Measurements from ENCODE around the gene KDR.

KDR gene

DNA sequence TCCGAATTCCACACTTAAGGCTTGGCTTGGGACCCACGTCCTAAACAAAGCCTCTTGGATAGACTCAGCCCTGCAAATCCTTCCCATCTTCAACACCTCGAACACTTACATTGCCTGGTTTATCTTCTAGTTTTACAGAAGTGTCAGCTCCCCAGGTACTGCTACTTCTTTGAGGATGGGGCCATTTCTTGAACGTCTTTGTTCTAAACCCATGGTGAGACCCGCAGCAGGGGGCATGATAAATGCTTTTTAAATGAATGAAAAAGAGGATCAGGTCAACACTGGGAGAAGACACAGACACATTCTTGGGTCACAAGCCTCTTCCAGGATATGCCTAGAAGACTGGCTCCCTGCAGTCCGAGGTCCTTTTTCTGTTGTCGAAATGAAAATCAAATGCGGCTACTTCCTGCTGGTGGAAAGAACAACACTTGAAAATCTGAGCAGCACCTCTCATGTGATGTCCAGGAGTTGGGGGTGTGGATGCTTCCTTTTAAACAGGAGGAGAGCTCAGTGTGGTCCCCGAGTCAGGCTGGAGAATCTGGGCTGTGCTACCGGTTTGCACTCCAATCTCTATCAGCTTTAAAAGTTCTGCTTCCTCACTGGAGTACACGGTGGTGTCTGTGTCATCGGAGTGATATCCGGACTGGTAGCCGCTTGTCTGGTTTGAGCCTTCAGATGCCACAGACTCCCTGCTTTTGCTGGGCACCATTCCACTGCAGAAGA, 45.8 kb downstream of the KDR start:
- TF ChIP-seq ZNF274 (IDR thresholded peaks at IDR 0.05; ENCODE audit: low read depth, low read length): no peak
- H3K4me3 ChIP-seq (ENCODE audit: low read length): no peak overlapping the region

DNA sequence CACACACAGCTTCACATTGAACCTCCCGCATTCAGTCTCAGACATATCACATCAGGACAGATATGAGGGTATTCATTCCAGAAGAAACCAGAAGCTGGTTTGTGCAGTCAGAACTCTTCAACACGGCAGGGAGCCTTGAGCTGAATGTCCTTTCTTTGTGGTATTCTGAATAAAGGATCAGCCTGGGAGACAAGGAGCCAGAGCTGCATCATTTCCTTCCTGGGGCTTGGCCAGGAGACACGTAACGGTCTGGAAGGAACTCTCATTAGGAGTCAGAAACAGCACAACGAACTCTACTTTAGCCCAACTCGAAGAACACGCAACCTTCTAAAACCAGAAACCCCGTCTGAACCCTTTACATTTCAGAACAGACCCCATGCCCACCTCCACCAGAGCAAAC, 46.4 kb downstream of the KDR start:
- TF ChIP-seq ZNF274 (IDR thresholded peaks at IDR 0.05; ENCODE audit: low read depth, low read length): no peak
- H3K4me3 ChIP-seq (ENCODE audit: low read length): no peak overlapping the region

DNA sequence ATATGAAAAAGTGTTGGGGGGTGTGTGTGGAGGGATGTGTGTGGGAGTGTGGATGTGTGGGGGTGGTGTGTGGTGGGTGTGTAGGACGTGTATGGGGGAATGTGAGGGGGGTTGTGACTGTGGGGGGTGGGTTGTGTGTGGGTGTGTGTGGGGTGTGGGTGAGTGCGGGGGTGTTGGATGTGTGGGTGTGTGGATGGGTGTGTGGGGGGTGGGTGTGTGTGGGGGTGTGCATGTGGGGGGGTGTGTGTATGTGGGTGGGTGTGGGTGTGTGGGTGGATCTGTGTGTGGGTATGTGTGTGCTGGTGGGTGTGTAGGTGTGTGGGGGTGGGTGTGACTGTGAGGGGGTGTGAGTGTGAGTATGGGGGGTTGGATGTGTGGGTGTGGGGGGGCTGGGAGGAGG, 47.8 kb downstream of the KDR start:
- no peak overlapping the region for H3K4me3 ChIP-seq (ENCODE audit: low read length)
- TF ChIP-seq ZNF274 (IDR thresholded peaks at IDR 0.05; ENCODE audit: low read depth, low read length): no peak

DNA sequence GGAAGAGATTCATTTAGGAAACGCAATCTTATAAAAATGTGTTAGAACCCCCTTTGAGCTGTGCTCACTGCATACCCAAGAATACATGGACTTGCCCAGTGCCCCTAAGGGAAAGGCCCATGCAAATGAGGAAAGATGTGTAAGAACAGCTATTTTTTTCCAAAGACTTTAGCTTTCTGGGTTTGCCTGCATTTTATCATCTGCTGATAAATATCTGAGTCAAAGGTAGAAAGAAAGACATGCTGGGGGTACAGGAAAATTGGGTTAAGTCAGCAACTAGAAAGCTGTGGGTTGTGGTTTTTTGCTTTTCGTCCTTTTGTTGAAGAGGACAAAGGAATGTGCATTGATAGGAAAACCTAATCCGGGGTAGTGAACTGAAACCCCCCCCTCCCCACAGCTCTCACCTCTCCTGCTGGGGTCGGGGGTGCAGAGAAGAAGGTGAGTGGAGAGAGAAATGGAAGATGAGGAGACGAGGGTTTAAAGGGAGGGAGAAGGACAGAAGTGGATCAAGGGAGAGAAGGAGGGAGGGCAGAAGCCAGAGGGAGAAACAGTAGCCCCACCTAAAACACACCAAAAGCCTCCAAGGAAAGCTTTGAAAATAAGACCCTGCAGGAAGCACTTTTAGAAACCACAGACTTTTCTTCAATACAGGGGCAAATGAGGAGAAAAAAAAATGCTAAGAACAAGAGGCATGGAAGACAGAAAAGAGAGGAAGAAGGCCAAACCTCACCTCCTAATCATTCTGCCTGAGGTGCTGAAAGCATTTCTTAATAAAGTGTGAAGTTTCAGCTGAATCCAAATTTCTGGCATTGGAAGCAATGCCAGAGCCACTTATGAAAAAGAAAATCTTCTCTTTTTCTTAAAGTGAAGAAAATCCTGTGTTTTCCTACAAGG, 49.3 kb downstream of the KDR start:
- no peak overlapping the region for H3K4me3 ChIP-seq (ENCODE audit: low read length)
- TF ChIP-seq ZNF274 (IDR thresholded peaks at IDR 0.05; ENCODE audit: low read depth, low read length): no peak

DNA sequence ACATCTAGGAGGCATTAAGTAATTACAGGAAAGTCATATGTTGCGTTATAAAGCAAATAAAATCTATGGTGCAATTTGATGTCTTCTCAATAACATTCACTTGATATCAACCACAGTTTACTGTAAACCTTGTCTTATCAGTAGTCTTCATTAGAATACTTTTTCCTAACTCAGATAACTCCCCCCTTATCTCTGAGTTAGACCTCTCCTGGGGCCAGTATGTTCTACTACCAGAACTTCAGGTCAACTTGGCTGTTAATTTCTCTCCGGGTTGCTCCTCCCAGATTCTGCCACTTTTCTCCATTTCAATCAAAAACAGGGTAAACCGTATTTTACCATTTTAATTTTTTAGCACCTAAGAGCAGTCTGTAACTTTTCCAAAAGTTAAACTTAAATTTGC, 50.0 kb downstream of the KDR start:
- no peak for TF ChIP-seq ZNF274 (IDR thresholded peaks at IDR 0.05; ENCODE audit: low read depth, low read length)
- H3K4me3 ChIP-seq (ENCODE audit: low read length): no peak overlapping the region

DNA sequence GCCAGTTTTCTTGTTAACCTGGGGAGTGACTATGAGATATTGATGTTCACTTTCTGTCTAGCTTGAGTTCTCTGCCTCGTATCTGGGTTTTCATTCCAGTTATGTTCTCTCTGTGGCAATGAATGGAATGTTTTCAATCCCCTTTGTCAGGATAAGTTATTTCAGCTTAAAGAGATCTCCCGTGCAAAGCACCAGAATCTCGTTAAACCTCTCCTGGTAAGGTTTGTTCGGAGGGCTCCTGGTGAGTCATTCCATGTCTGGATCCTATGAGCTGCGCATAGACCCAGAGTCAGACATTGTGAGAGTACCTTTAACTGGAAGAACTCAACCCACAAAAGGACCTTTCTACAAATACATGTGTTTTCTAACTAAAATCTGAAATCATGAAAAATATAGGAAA, 51.0 kb downstream of the KDR start:
- no peak overlapping the region for H3K4me3 ChIP-seq (ENCODE audit: low read length)

DNA sequence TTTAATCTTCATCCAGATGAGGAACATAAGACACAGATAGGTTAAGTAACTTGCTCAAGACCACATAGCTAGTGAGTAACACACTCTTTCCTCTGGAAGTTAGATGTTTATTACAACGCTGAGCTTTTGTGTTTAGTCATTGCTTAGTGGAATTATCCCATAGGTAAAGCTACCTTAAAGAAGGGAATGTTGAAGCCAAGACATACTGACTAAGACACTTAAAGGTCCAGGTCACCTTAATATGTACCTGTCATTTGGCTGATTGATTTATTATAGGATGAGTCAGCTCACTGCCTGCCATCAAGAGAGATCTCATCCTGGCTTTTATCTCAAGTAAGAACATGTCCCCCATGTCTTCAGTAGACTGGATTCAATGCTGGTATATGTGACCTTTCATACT, 53.4 kb downstream of the KDR start:
- H3K4me3 ChIP-seq (ENCODE audit: low read length): no peak overlapping the region
- no peak for TF ChIP-seq ZNF274 (IDR thresholded peaks at IDR 0.05; ENCODE audit: low read depth, low read length)

More for the DNA sequence above, 51.0 kb downstream of the KDR start:
- no peak for TF ChIP-seq ZNF274 (IDR thresholded peaks at IDR 0.05; ENCODE audit: low read depth, low read length)

DNA sequence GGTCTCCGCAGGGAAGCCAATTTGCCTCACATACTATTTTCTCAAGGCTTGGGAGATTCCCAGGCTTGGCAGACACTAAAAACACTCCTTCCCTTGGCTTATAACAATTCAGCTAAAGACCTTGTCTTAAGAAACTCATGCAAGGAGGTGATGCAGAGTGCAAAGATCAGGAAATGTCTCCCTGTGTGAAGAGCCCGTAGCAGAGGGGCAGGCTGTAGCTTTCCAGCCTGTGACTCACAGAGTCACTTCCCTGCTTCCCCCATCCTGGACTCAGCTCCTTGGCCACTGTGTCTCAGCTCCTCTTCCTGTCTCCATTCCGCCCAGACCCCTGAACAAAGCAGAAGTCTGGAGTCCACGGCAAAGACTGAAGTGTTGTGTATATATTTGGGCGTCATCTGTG, 56.1 kb downstream of the KDR start:
- H3K4me3 ChIP-seq (ENCODE audit: low read length): no peak overlapping the region
- no peak for TF ChIP-seq ZNF274 (IDR thresholded peaks at IDR 0.05; ENCODE audit: low read depth, low read length)

DNA sequence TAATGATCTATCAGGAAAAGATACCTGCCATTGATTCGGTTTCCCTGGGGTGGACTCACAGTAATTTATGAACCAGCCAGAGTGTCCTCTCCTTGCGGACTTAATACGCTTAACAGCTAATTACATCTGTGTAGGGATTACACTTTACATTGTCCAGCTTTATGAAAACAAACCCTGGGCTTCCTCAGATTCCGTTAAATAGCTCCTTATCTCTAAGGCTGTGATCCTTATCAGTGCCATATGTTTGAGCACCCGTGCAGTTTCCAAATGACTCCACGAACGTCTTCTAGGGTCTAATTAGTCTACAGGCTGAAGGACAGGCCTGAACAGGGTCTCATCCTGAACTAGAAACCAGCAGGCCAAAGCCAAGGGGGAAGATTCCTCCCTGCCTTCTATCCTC, 56.9 kb downstream of the KDR start:
- no peak for TF ChIP-seq ZNF274 (IDR thresholded peaks at IDR 0.05; ENCODE audit: low read depth, low read length)

DNA sequence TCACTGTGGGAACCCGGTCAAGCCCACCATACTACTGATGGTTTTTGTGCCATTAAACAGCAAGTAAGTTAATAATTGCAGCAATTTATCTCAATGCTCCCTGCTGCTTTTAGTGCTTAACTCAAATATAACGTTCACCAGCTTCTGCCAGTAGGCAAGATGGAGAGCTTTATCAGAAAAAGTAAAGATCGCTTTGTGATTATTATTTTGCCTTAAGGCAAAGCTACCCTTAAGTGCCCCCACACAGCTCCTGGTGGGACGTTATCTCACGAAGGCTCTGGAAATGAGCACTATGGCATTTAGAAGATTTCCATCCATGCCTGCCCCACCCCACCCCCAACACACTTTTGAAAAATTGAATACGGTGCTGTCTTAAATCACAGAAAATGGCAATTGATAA, 59.4 kb downstream of the KDR start:
- TF ChIP-seq ZNF274 (IDR thresholded peaks at IDR 0.05; ENCODE audit: low read depth, low read length): no peak
- H3K4me3 ChIP-seq (ENCODE audit: low read length): no peak overlapping the region

More for the DNA sequence above, 56.9 kb downstream of the KDR start:
- no peak overlapping the region for H3K4me3 ChIP-seq (ENCODE audit: low read length)

DNA sequence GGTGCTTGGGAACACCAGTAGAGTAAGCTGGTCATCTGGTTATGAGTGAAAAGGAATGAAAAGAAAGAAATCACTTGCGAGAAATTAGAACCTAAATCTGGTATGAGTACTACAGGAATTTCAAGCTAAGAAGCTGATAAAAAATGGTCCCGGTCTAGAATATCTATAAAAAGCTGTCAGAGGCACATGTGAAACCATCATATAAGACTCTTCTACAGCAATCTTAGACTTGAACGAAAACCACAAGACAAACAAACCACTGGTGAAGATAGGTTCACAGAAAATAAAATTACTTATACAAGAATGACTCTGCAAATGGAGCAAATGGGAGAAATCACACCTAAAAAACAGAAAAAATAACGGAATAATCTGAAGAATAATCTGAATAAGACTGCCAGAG, 69.9 kb downstream of the KDR start:
- no peak overlapping the region for H3K4me3 ChIP-seq (ENCODE audit: low read length)
- TF ChIP-seq ZNF274 (IDR thresholded peaks at IDR 0.05; ENCODE audit: low read depth, low read length): no peak

DNA sequence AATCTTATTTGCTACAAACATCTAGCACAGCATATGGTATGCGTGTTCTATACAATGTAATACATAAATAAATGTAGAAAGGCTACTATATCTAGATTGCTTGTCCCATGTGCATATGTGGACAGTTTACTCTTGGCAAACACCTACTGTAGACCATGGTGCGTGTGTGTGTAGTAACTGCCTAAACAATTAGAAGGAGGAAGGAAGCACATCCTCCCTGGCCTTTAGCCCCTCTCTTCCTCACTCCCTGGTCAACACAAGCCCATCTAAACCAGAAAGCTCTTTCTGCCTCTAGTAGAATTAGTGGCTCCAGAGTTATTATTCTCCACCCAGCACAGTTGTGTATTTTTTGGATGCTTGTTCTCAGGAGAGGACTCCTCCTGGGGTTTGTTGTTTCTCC, 73.9 kb downstream of the KDR start:
- no peak overlapping the region for H3K4me3 ChIP-seq (ENCODE audit: low read length)
- TF ChIP-seq ZNF274 (IDR thresholded peaks at IDR 0.05; ENCODE audit: low read depth, low read length): no peak

DNA sequence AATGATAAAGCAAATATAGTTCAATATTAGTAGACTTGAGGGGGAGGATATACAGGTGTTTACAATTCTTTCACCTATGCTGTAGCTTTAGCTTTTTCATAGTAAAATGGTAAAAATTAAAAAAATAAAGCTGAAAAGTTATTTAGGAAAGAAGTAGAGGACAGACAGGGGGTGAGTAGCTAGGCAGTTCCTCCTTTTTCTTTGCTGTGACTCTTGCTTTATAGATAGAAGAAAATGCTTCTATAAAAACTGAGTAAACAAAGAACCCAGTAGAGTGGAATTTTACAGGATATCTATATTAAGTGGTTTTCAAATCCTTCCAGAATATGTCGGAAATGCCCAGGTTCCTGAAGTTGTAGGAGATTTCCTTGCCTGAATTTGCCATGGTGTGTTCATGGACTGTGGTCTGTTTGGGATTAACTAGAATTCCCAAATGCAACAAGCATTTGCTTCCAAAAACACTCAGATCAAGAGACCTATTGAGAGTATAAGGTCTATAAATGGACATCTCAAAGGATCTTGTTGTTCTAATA, 74.9 kb downstream of the KDR start:
- TF ChIP-seq ZNF274 (IDR thresholded peaks at IDR 0.05; ENCODE audit: low read depth, low read length): no peak
- H3K4me3 ChIP-seq (ENCODE audit: low read length): no peak overlapping the region

DNA sequence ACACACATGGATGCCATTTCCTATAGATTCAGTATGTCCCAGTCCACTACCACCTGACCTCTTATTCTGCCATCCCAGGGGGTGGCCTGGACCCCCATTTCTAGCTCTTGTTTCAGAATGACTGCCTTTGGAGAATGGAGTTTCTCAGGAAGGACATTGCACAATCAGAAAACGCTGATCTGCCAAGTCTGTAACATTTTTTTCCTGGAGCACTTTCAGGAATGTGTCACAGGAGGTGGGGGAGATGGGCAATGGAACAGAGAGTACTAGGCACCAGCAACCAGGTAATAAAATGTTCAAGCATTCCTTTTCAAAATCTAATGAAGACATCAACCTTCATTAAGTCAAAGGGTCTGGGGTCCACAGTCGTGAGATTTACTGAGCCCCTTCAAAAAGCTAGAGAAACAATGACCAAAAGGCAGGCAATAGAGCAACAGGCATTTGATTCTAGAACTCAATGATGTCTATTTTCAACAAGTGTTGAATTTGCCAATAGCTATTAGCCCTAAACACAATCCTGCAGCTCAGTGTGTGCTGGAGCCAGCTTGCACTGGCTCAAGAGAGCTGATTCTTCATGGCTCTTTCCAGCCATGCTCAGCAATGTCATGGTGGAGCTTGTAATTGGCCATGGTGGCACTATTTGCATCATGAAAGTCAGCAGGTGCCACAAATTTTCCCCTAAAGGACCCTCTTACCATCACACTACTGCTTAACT, 87.1 kb downstream of the KDR start:
- TF ChIP-seq ZNF274 (IDR thresholded peaks at IDR 0.05; ENCODE audit: low read depth, low read length): no peak
- H3K4me3 ChIP-seq (ENCODE audit: low read length): no peak overlapping the region

Measured in GM08714 (cell line).